ENCODE data around the gene HIGD1B. TPM values are rescaled to one million over a fixed set of nuclear protein-coding genes. Genes with fewer than 3 reads are reported as not detected.
"Not testable (repeated sequence)": the region's sequence is repeated elsewhere in the genome, so short reads cannot be mapped to it uniquely, and the experiment has no call there.

The HIGD1B gene
- total and polyA plus RNA-seq, 10 of the 15 experiments (the other 5 are each of a cell fraction or from before 2014, with no cell fraction given): 1.0 TPM; not detected in 9

GRCh38 chr17:44808656-44809388, 38.9 kb upstream of the HIGD1B start:
- SMC1A ChIA-PET (ENCODE audit: uncharacterized antibody, unreplicated experiment); POLR2A ChIA-PET; DNase-seq (ENCODE audit: low read depth, low spot score): not testable (repeated sequence)

DNA sequence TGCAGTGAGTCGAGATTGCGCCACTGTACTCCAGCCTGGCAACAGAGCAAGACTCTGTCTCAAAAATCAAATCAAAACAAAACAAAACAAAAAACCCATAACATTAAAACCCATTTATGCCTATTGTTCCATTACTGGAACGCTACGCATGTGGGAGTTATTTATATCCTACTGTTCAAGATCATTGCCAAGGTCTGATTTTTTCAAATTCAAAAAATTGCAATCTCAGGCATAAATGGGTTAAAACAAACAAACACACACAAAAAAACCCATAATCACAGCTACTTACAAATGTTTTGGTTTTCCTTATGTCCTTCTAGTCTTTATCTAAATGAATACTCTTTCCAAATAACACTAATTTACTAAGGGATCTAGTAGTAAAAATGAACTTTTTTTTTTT, 35.4 kb upstream of the HIGD1B start:
- FAIRE-seq (no peak), ATAC-seq (no peak), DNase-seq (ENCODE audit: low read depth, low spot score) (no peak)
- ChIA-PET RAD21 (ENCODE audit: unreplicated experiment) (no interaction called here), SMC1A (ENCODE audit: uncharacterized antibody, unreplicated experiment) (no interaction called here), CTCF (no interaction called here), POLR2A (interaction anchor here (0.6 kb wide), 2 partner anchors 108 to 240 kb away, joined by 3 read pairs; no protein-coding TSS in a partner anchor)
- H3K36me3 ChIP-seq (ENCODE audit: control insufficient read depth in 2 of 2, insufficient read depth in 2 of 2, low read length in 1 of 2): no peaks in the 10 kb centered on the region
- BruUV-seq (replicated peaks): no TSS peak
- no peak for TF ChIP-seq ZNF384 (IDR thresholded peaks at IDR 0.05; ENCODE audit: borderline replicate concordance, low read depth, low read length)
- no peak for TF ChIP-seq NFYA (IDR thresholded peaks at IDR 0.05; ENCODE audit: borderline replicate concordance, low read depth, low read length)
- TF ChIP-seq KDM1A (IDR thresholded peaks at IDR 0.05; ENCODE audit: borderline replicate concordance): no peak
- TF ChIP-seq DPF2 (IDR thresholded peaks at IDR 0.05): no peak
- no peaks in the 10 kb centered on the region for H4K20me1 ChIP-seq (ENCODE audit: control insufficient read depth, insufficient read depth)
- H3K27ac ChIP-seq (ENCODE audit: control insufficient read depth, insufficient read depth): no peak overlapping the region
- H3K79me2 ChIP-seq (ENCODE audit: control insufficient read depth, insufficient read depth, low read length): no peaks in the 10 kb centered on the region
- no peaks in the 10 kb centered on the region for H3K27me3 ChIP-seq (replicated peaks in 1 of 2; ENCODE audit: control insufficient read depth in 2 of 2, insufficient read depth in 2 of 2, low read length in 1 of 2)
- no peaks in the 10 kb centered on the region for H3K9me3 ChIP-seq (replicated peaks; ENCODE audit: control insufficient read depth, insufficient read depth, low read length)
- H3K4me2 ChIP-seq (ENCODE audit: control insufficient read depth, insufficient read depth): no peak overlapping the region
- no peaks in the 10 kb centered on the region for H3K4me1 ChIP-seq (ENCODE audit: control insufficient read depth, insufficient read depth, low read length)
- no peak overlapping the region for H3K4me3 ChIP-seq
- no peak overlapping the region for H3K9ac ChIP-seq (ENCODE audit: control insufficient read depth, insufficient read depth, low read length)
- H2AFZ ChIP-seq (ENCODE audit: control insufficient read depth, low read depth, low read length): no peak overlapping the region
- 97% methylated on average over 4 of the region's 4 CpGs for WGBS (ENCODE audit: insufficient coverage, insufficient replicate concordance, low lambda C conversion rate, missing lambda C conversion rate)
- intact Hi-C loops (cut with micrococcal nuclease; ENCODE audit: unreplicated experiment): no loop called here
- in situ Hi-C loops (cut with MboI): no loop called here

More at GRCh38 chr17:44808656-44809388, 38.9 kb upstream of the HIGD1B start:
- BruUV-seq (replicated peaks); intact Hi-C loops (cut with micrococcal nuclease; ENCODE audit: unreplicated experiment); H2AFZ ChIP-seq (ENCODE audit: control insufficient read depth, low read depth, low read length); H3K79me2 ChIP-seq (ENCODE audit: control insufficient read depth, insufficient read depth, low read length); H3K4me2 ChIP-seq (ENCODE audit: control insufficient read depth, insufficient read depth); FAIRE-seq; H3K36me3 ChIP-seq (ENCODE audit: control insufficient read depth in 2 of 2, insufficient read depth in 2 of 2, low read length in 1 of 2); RAD21 ChIA-PET (ENCODE audit: unreplicated experiment); ATAC-seq; H3K9me3 ChIP-seq (replicated peaks; ENCODE audit: control insufficient read depth, insufficient read depth, low read length); in situ Hi-C loops (cut with MboI); H3K9ac ChIP-seq (ENCODE audit: control insufficient read depth, insufficient read depth, low read length); H3K27ac ChIP-seq (ENCODE audit: control insufficient read depth, insufficient read depth); H3K4me3 ChIP-seq; H3K4me1 ChIP-seq (ENCODE audit: control insufficient read depth, insufficient read depth, low read length); H3K27me3 ChIP-seq (replicated peaks in 1 of 2; ENCODE audit: control insufficient read depth in 2 of 2, insufficient read depth in 2 of 2, low read length in 1 of 2); H4K20me1 ChIP-seq (ENCODE audit: control insufficient read depth, insufficient read depth): not testable (repeated sequence)
- CTCF ChIA-PET: interaction anchor here (0.8 to 1.2 kb wide), 2 partner anchors 28 to 55 kb away, joined by 4 read pairs; no protein-coding TSS in a partner anchor
- 63% methylated on average over 9 of the region's 9 CpGs for WGBS (ENCODE audit: insufficient coverage, insufficient replicate concordance, low lambda C conversion rate, missing lambda C conversion rate)

- FAIRE-seq, CTCF ChIA-PET: not testable (repeated sequence)
Measured at GRCh38 chr17:44818508-44818907, 29.2 kb upstream of the HIGD1B start.

More at GRCh38 chr17:44818508-44818907, 29.2 kb upstream of the HIGD1B start:
- RAD21 ChIA-PET (ENCODE audit: unreplicated experiment); H4K20me1 ChIP-seq (ENCODE audit: control insufficient read depth, insufficient read depth); DNase-seq (ENCODE audit: low read depth, low spot score); BruUV-seq (replicated peaks); H3K27ac ChIP-seq (ENCODE audit: control insufficient read depth, insufficient read depth); H3K36me3 ChIP-seq (ENCODE audit: control insufficient read depth in 2 of 2, insufficient read depth in 2 of 2, low read length in 1 of 2); H3K79me2 ChIP-seq (ENCODE audit: control insufficient read depth, insufficient read depth, low read length); ATAC-seq; H3K9me3 ChIP-seq (replicated peaks; ENCODE audit: control insufficient read depth, insufficient read depth, low read length); SMC1A ChIA-PET (ENCODE audit: uncharacterized antibody, unreplicated experiment); H2AFZ ChIP-seq (ENCODE audit: control insufficient read depth, low read depth, low read length); H3K4me3 ChIP-seq; H3K4me2 ChIP-seq (ENCODE audit: control insufficient read depth, insufficient read depth); H3K9ac ChIP-seq (ENCODE audit: control insufficient read depth, insufficient read depth, low read length); H3K27me3 ChIP-seq (replicated peaks in 1 of 2; ENCODE audit: control insufficient read depth in 2 of 2, insufficient read depth in 2 of 2, low read length in 1 of 2); H3K4me1 ChIP-seq (ENCODE audit: control insufficient read depth, insufficient read depth, low read length); intact Hi-C loops (cut with micrococcal nuclease; ENCODE audit: unreplicated experiment); in situ Hi-C loops (cut with MboI); POLR2A ChIA-PET: not testable (repeated sequence)
- 80% methylated on average over 6 of the region's 6 CpGs for WGBS (ENCODE audit: insufficient coverage, insufficient replicate concordance, low lambda C conversion rate, missing lambda C conversion rate)

Data from GM12878 (cell line).